NCI-H524 treated with DMSO at 0.1 percent for 48 hours (cell line): ENCODE data around the gene PTPN23.

Source experiments
- DNase-seq: peaks from one replicate; lab custom pipeline; 2025; lab: John Stamatoyannopoulos, UW

Gene PTPN23

DNA sequence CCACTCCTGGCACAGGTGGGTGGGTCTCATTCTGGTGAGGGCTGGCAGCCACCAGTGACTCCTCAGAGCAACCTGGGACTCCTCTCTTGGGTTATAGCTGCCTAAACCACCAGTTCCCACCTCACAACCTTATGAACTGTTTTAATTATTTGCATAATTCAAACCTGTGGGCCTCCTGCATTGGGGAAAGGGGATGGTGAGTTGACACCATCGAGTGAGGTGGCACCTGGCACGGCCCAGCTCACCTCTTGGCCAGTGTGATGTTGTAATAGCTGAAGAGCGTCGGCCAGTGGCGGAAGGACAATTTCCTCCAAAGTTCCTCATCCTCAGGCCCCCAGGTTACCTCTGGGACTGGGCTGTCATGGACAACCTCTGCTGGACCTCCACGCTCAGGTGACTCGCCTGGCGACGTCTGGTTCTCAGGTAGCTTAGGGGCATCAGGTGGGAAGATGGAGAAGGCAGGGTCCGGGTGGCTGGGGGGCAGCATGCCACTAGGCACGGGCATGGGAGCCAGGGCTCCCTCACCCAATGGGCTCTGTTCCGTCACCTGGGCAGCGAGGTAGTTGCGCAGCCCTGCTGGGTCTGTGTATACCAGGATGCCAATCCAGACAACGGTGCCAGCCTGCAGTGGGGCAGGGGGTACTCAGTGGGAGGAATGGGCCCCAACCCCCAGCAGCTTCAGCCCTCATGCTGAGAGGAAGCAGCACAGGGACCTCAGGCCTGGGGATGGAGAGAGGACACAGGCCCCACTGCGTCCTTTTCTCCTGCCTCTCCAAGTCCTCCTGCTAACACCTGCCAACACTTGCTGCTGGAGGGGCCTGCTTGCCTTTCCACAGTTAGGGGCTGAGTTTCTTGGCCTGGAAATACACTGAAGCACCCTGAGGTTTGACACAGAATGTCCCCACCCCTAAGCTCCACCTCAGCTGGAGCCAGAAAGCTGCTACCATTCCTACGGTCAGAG lies 38.5 kb downstream of the PTPN23 start:
- no peak for DNase-seq

GRCh38 chr3:47420044-47420430 lies 39.2 kb downstream of the PTPN23 start:
- DNase-seq: no peak

DNA sequence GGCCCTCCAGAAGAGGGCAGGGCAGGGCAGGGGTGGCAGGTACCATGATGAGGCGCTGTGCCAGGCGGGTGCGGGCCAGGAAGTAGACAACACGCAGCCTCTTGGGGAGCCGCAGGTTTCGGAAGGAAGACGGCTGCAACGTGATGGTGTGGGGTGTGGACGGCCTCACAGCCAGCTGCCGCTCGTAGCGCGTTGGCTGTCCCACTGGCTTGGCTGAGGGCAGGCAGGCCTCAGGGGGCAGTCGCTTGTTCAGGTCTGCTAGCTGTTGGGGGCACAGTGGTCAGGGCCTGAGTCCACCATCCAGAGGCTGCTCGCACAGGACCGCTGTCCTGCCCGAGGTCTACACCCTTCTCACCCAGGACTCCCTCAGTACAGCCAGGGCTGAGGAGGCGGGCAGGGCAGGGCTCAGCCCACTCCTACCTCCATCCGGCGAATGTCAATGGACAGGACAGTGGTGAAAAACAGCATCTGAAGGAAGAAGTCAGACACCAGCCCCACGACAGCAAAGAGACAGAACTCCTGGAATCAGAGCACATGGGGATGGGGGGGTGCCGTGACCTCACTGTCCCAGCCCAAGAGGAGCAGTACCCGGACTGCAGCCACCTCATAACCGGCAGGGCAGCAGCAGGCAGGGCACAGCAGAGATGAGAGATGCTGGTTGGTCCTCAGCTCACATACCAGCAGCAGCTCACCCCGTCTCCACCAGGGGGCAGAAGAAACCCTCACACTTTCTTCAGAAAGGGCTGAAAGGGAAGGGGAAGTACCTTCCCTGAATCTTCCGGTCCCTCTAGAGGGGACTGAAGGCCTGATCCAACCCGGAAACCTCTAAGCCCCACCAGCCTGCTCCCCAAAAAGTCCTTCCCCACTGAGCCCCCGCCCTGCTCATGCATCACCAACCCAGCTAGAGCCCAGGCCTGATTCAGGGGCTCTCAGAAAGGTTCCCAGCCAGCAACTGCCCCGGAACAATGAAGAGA lies 40.0 kb downstream of the PTPN23 start:
- no peak for DNase-seq

DNA sequence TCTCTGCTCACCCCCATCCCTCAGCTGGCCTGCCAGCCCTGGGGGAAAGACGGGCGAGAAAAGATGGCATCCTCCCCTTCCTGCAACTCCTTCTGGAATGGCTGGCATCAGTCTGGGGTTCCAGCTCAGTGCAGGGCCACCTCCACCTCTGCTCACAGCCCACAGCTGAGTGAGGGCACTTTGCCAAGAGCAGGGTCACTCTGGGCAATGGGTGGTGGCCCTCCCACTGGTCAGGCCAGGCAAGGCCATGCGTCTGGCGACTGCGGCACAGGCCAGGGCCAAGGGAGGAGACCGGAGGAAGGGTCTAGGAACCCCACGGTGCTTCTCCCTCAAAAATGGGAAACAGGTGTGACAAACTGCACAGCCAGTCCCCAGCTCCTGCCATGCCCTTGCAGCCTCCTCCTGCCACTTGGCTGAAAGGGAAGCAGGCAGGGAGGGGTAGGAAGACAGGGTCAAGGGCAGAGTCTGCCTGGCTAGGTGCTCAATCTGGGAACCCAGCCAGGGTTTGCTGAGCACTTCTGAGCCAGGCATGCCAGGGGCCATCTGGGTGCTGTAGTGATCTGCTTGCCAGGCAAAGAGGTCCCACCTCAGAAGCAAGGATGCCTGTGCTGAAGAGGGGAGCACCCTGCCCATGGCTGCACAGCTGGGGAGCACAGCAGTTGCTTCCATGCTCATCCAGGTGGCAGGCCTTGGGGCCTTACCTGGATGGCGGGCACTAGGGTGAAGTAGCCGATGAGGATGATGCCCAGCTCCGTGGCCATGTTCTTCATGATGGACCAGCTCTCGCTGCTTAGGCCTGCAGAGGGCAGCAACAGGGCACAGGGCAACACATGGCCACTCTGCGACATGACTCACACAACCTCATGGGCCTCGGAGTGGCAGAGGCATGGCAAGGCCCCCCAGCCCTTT lies 41.2 kb downstream of the PTPN23 start:
- no peak for DNase-seq

GRCh38 chr3:47422743-47423142 lies 41.9 kb downstream of the PTPN23 start:
- DNase-seq: no peak

- no peak for DNase-seq
Measured at GRCh38 chr3:47423548-47424145, 42.8 kb downstream of the PTPN23 start.

DNA sequence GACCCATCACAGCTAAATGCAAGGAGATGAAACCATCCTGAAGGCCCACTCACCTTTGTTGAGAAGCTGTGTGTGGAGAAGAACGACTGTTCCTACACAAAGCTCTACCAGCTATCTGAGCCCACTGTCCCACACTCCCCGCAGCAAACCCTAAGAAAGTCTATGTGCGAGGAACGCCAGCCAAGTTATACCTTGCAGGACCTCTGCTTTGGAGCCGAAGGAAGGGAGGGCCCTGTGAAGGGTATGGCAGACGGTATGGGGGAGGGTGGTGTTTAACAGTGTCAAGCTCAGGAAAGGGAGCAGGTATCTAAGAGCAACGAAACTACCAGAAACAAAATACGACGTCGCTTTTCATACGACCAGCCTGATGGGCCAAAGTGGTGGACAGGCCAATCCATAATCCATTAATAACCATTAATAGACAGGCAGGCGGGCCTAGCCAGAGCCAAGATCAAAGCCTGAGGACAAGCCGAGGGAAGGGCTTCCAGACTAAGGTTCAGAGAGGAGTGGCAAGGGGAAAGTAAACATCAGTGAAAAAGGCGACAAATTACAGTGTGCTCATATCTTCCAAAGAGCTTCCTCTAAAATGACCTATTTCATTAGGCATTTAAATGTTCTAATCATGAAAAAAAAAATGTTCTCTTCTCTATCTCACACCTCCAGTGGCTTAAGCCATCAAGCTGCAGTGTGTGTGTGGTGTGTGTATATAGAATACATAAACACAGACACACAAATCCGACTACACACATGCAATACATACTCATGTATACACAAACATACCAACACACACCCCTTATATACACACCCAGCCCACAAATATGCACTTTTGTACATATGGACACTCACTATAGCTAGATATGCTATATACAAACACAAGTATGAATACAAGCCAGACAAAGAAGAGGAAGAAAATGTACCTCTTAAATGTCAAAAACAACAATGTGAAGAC lies 43.9 kb downstream of the PTPN23 start:
- DNase-seq: no peak

- no peak for DNase-seq
Measured at GRCh38 chr3:47425383-47425778, 44.6 kb downstream of the PTPN23 start.

DNA sequence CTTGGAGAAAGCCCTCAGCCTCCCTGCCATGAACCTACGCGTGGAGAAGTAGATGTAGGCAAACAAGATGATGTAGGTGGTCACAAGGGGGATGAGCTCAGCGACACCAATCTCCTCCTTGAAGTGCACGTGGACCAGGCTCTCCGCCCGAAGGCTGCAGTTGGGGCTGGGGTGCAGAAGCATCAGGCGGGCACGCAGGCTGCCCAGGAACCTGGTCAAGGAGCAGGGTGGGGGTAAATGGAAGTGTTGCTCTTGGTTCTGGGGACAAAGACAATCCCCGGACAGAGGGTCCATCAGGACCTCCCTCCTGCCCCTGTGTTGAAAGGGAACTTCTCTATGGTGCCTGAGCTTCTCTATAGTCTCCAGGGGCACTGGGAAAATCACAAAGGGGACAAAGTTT lies 45.1 kb downstream of the PTPN23 start:
- DNase-seq: no peak

- no peak for DNase-seq
Measured at GRCh38 chr3:47427866-47428265, 47.0 kb downstream of the PTPN23 start.

- no peak for DNase-seq
Measured at GRCh38 chr3:47428662-47429061, 47.8 kb downstream of the PTPN23 start.

- DNase-seq: no peak
Measured at GRCh38 chr3:47429476-47430270, 48.9 kb downstream of the PTPN23 start.

GRCh38 chr3:47430606-47431005 lies 49.8 kb downstream of the PTPN23 start:
- no peak for DNase-seq

DNA sequence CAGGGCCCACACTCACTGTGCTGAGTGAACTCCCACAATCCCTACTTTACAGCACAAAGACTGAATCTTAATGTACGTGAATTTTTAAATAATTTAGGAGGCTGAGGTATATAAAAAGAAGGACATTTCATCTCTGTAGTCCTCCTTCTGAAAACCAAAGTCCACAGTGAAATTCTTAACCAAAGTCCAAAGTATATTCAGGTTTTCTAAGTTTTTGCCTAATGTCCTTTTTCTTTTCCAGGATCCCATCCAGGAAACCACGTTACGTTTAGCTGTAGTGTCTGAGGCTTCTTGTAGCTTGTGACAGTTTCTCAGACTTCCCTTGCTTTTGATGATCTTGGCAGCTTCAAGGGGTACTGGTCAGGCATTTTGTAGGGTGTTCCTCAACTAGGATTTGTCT lies 50.4 kb downstream of the PTPN23 start:
- no peak for DNase-seq

GRCh38 chr3:47432673-47433072 lies 51.9 kb downstream of the PTPN23 start:
- no peak for DNase-seq

GRCh38 chr3:47433796-47434195 lies 53.0 kb downstream of the PTPN23 start:
- no peak for DNase-seq

DNA sequence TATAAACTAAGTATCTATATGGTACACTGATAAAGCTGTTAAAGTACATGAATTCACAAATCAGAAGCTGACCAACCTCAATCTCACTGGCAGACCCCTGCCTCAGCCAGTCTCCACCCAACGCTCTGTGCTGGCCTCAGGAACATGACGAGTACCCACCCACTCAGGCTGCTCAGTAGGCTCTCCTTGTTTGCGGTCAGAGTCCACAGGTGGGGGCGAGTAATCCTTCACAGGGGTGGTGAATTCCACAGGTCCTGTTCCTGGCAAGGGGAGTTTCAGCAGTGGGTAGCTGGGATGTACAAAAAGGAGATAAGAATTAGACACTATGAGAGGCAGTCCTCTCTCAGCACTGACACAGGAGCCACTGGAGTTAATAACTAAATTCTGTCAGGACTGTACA lies 54.0 kb downstream of the PTPN23 start:
- no peak for DNase-seq

DNA sequence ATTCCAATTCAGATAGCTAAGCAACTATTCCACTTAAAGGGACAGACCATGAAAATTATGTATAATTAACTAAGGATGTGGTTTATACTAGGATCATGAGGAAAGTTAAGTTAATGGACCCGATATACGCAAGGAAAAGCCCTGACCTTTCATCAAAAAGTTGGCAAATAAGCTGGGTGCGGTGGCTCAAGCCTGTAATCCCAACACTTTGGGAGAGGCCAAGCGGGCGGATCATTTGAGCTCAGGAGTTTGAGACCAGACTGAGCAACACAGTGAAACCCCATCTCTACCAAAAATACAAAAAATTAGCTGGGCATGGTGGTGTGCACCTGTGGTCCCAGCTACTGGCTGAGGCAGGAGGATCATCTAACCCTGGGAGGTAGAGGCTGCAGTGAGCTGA lies 55.4 kb downstream of the PTPN23 start:
- DNase-seq: no peak

DNA sequence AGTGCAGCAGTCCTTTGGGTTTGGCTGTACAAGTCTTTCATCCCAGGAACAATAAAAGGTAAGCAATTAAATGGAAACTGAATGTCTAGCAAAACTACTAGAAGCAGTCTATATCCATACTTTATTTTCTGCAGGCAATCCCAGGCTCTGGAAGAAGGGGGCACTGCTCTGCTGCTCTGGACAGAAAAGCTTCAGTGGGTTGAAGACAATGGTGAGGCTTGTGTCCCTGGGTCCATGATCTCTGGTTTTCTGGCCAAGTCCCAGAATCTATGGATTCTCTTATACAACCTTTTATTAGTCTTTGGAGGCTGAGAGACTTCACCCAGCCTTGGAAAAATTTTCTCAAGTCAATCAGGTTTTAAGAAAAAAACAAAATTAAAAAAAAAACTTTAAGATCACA lies 59.3 kb downstream of the PTPN23 start:
- no peak for DNase-seq
